Stimulated activated CD4-positive, alpha-beta T cell treated with anti-CD3 and anti-CD28 coated beads, Interleukin-15, amount 100 ng/mL, for 24 hours (primary cell): ENCODE data around the gene COG5.
"Not testable (repeated sequence)": the region's sequence is repeated elsewhere in the genome, so short reads cannot be mapped to it uniquely, and the experiment has no call there.

Experiments used
- DNase-seq: peaks from one replicate; pipeline ENCODE4 v3.0.0-alpha.2; 2020

COG5 gene

DNA sequence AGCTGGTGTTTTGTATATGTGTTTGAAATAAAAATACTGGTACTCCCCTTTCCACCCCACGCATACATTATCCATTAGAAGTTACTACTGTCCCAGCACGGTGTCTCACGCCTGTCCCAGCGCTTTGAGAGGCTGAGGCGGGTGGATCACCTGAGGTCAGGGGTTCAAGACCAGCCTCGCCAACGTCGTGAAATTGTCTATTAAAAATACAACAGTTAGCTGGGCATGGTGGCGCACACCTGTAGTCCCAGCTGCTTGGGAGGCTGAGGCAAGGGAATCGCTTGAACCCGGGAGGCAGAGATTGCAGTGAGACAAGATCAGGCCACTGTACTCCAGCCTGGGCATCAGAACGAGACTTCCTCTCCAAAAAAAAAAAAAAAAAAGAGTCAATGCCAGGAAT lies 392.2 kb downstream of the COG5 start:
- DNase-seq = no peak

- DNase-seq = no peak
These were observed 393.4 kb downstream of the COG5 start for GRCh38 chr7:107170051-107170915.

- peak; percentile 92 for DNase-seq
These were observed 394.3 kb downstream of the COG5 start for GRCh38 chr7:107169120-107170050.

- peak; percentile 98 for DNase-seq
These were observed 395.2 kb downstream of the COG5 start, which contains the start of gene HBP1 for GRCh38 chr7:107168233-107169119. Gene HBP1, plus strand, starts transcription at chr7:107169003. Its CDS starts 10,891 bp downstream, at chr7:107179894.

- peak; percentile 67 for DNase-seq
These were observed 396.1 kb downstream of the COG5 start for GRCh38 chr7:107167483-107168232.

DNA sequence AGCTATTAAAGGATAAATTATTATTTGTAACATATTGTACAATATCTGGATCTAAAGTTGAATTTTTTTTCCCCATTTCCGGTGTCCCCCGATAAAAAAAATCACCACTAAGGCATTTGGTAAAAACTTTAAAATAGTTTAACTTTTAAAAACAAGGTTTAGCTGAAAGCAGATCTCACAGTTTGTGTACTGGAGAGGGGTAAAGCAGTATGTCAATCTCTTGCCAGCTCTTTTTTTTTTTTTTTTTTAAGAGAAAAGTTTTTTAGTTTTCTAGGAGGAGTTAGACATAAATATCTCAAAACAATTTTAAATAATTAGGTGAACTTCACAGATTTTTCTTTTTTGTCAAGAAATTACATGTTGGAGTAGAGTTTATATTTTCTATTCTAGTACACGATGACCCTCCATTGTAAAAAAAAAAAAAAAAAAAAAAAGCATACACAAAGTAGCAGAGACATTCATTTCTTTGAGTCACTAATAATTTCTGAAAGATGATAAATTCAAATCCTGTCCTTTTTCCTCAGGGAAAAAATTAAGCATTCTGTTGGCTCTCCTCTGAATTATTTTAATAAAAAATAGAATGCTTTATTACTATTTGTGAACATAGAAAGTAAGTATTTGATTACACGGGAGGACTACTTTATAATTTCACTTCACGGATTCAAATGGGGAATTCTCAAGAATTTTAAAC lies 396.8 kb downstream of the COG5 start:
- DNase-seq = no peak

- no peak for DNase-seq
These were observed 398.4 kb downstream of the COG5 start for GRCh38 chr7:107165341-107165740.

- no peak for DNase-seq
These were observed 399.6 kb downstream of the COG5 start for GRCh38 chr7:107164092-107164491.

DNA sequence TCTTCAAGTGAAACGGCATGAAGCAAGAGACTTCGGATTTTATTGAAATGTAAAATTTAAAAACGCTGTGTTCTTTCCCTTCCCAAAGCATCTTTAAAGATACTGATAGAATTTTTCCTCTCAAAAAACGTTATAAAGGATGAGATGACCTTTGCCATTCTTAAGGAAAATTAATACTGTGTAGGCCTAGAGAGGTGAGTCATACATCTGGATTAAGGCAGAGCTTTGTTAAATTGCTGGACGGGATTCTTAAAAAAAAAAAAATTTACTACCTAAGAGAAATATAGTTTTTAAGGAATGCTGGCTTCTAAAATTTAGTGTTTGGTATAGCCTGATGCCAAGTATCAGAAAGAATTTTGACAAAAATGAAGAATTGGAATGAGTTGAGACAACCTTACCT lies 401.2 kb downstream of the COG5 start:
- DNase-seq = no peak

GRCh38 chr7:107161415-107161814 lies 402.3 kb downstream of the COG5 start:
- DNase-seq = no peak

DNA sequence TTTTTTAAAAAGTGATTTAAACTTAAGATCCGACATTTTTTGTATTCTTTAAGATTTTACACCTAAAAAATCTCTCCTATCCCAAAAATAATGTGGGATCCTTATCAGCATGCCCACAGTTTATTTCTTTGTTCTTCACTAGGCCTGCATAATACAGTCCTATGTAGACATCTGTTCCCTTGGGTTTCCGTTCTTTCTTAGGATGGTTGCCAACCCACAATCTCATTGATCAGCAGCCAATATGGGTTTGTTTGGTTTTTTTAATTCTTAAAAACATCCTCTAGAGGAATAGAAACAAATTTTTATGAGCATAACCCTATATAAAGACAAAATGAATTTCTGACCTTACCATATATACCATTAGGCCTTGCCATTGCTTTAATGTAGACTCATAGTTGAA lies 403.3 kb downstream of the COG5 start:
- DNase-seq = no peak

GRCh38 chr7:107158028-107158427 lies 405.7 kb downstream of the COG5 start:
- no peak for DNase-seq

GRCh38 chr7:107157091-107157490 lies 406.6 kb downstream of the COG5 start:
- DNase-seq = no peak

GRCh38 chr7:107155726-107156125 lies 408.0 kb downstream of the COG5 start:
- not testable (repeated sequence) for DNase-seq

DNA sequence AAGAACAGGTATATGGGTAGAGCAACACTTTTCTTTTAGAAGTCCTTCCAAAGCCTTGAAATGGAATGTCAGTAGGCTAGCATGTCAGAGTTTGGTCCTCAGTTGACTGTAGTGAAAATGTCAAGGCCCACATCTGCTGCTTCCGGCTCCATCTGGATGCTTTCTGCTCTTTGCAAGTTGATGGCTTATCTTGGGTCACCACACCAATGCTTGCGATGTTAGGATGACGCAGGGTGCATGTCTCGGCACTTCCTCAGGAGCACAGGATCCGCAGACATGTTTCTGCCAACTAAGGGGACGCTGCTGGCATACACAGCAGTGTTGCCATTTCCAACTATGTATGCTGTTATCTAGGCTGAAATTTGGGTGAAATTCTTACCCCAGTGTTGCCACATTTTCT lies 408.9 kb downstream of the COG5 start:
- no peak for DNase-seq

DNA sequence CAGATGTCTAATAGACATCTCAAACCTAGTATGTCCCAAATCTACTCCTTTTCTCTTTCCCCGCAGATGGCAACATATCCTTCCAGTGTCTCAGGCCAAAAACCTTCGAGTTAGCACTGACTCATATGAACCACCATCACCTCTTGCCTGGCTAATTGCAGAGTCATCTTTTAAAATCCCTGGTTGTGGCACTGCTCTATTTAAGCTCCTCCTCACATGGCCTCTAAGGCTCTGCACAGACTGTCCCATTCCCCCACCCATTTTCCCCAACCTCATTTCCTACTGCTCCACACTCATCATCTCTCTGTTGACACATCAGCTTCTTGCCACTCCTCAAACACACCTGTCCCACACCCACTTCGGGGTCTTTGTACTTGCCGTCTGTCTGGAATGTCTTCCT lies 411.7 kb downstream of the COG5 start:
- DNase-seq = no peak
